NCI-H2196 treated with DMSO at 0.1 percent for 48 hours (cell line): Measurements from ENCODE around the gene NEK2.
"Not testable (repeated sequence)": the region's sequence is repeated elsewhere in the genome, so short reads cannot be mapped to it uniquely, and the experiment has no call there.

Experiments used
- DNase-seq: peaks from one replicate; lab custom pipeline; 2025; ENCODE audit not compliant: unreplicated experiment; lab: John Stamatoyannopoulos, UW

NEK2 gene

GRCh38 chr1:211695135-211695816 lies 19.9 kb upstream of the NEK2 start:
- DNase-seq, result no peak

GRCh38 chr1:211693911-211694310 lies 18.5 kb upstream of the NEK2 start:
- DNase-seq, result not testable (repeated sequence)

GRCh38 chr1:211688421-211688820 lies 13.0 kb upstream of the NEK2 start:
- DNase-seq, result no peak

GRCh38 chr1:211687462-211688215 lies 12.2 kb upstream of the NEK2 start:
- DNase-seq, result no peak

- no peak for DNase-seq
These were observed 10.4 kb upstream of the NEK2 start for GRCh38 chr1:211685823-211686222.

- no peak for DNase-seq
These were observed 9.4 kb upstream of the NEK2 start for GRCh38 chr1:211684791-211685190.

GRCh38 chr1:211684331-211684730 lies 8.9 kb upstream of the NEK2 start:
- no peak for DNase-seq

GRCh38 chr1:211683396-211684297 lies 8.2 kb upstream of the NEK2 start:
- no peak for DNase-seq

- not testable (repeated sequence) for DNase-seq
These were observed 6.8 kb upstream of the NEK2 start for GRCh38 chr1:211682186-211682585.

GRCh38 chr1:211680752-211681327 lies 5.4 kb upstream of the NEK2 start:
- DNase-seq, result peak; percentile 88

GRCh38 chr1:211677659-211678058 lies 2.2 kb upstream of the NEK2 start:
- no peak for DNase-seq

GRCh38 chr1:211676761-211677160 lies 1.3 kb upstream of the NEK2 start:
- DNase-seq, result no peak

- DNase-seq, result no peak
These were observed 724 bp upstream of the NEK2 start for GRCh38 chr1:211676106-211676583.

- DNase-seq, result no peak
These were observed 8.3 kb downstream of the NEK2 start for GRCh38 chr1:211667065-211667617.

GRCh38 chr1:211660718-211661222 lies 14.7 kb downstream of the NEK2 start:
- no peak for DNase-seq

- DNase-seq, result no peak
These were observed 18.7 kb downstream of the NEK2 start for GRCh38 chr1:211656728-211657127.

- peak; percentile 81 for DNase-seq
These were observed 20.3 kb downstream of the NEK2 start for GRCh38 chr1:211654838-211655787.

GRCh38 chr1:211653959-211654496 lies 21.4 kb downstream of the NEK2 start:
- DNase-seq, result no peak

- no peak for DNase-seq
These were observed 22.1 kb downstream of the NEK2 start for GRCh38 chr1:211653293-211653692.
